MG63 (cell line): ENCODE data around the gene DYTN. TPM values are rescaled to one million over a fixed set of nuclear protein-coding genes. Genes with fewer than 3 reads are reported as not detected.
"Not testable (repeated sequence)": the region's sequence is repeated elsewhere in the genome, so short reads cannot be mapped to it uniquely, and the experiment has no call there.

ENCODE experiments used
- DNase-seq: peaks from one replicate; pipeline ENCODE4 v3.0.0-alpha.2; 2020
- H3K27me3 ChIP-seq: fragments of 250-450 bp; sonication (Bioruptor Pico); 2 replicates; pipeline ENCODE4 v1.5.1; 2020; ENCODE audit warnings: mild to moderate bottlenecking, moderate library complexity
- H3K36me3 ChIP-seq: fragments of 250-450 bp; sonication (Bioruptor Pico); 2 replicates; pipeline ENCODE4 v1.5.1; 2020; ENCODE audit warnings: mild to moderate bottlenecking, moderate library complexity
- H3K4me3 ChIP-seq: fragments of 250-450 bp; sonication (Bioruptor Pico); 2 replicates; pipeline ENCODE4 v1.5.1; 2020; ENCODE audit warnings: mild to moderate bottlenecking, moderate library complexity
- H3K9me3 ChIP-seq: fragments of 250-450 bp; sonication (Bioruptor Pico); 2 replicates; pipeline ENCODE4 v1.5.1; 2020; ENCODE audit warnings: mild to moderate bottlenecking, moderate library complexity
- total RNA-seq: library from RNA; depleted of rRNA; stranded (reverse); fragments of >200 nt; shearing (Covaris generic); gene quantifications from 2 replicates; pipeline ENCODE4 v1.2.3, GENCODE V29; 2014; ENCODE audit warnings: low replicate concordance; rRNA removed

Gene DYTN
- total RNA-seq: not detected in 2 replicates

GRCh38 chr2:206718296-206718695 is at the start of gene DYTN:
Gene DYTN, minus strand, starts transcription at chr2:206718396. Its CDS starts 117 bp downstream, at chr2:206718279.
- H3K4me3 ChIP-seq: no peak within 1 kb of the TSS
- no peaks in the 10 kb centered on the region for H3K27me3 ChIP-seq
- DNase-seq: no peak
- H3K9me3 ChIP-seq: no peaks in the 10 kb centered on the region
- no peaks in the 10 kb centered on the region for H3K36me3 ChIP-seq

GRCh38 chr2:206766057-206766930 is 48.1 kb upstream of the DYTN start:
- no peak for DNase-seq

GRCh38 chr2:206765242-206766056 is 47.3 kb upstream of the DYTN start, which contains the start of the genes FASTKD2 and MDH1B:
Gene FASTKD2, plus strand, starts transcription at chr2:206765606. Its CDS starts 1,088 bp downstream, at chr2:206766694.
Gene MDH1B, minus strand, starts transcription at chr2:206765328. Its CDS starts 57 bp downstream, at chr2:206765271.
- H3K9me3 ChIP-seq: no peaks in the 10 kb centered on the region
- peak; percentile 97 for DNase-seq

More at GRCh38 chr2:206766057-206766930, 48.1 kb upstream of the DYTN start:
- H3K4me3 ChIP-seq: peak overlapping the region; percentile 70
- peaks cover 29% of the 10 kb centered on the region for H3K36me3 ChIP-seq
- no peaks in the 10 kb centered on the region; the same call in 1 of the 2 replicates for H3K27me3 ChIP-seq
- H3K9me3 ChIP-seq: no peaks in the 10 kb centered on the region

GRCh38 chr2:206764673-206765241 is 46.6 kb upstream of the DYTN start:
- Histone ChIP-seq H3K27me3 (no peaks in the 10 kb centered on the region; the same call in none of the 2 replicates), H3K36me3 (peaks cover 19% of the 10 kb centered on the region), H3K4me3 (peak overlapping the region; percentile 70), H3K9me3 (no peaks in the 10 kb centered on the region)
- DNase-seq: peak; percentile 3

More at GRCh38 chr2:206765242-206766056, 47.3 kb upstream of the DYTN start, which contains the start of the genes FASTKD2 and MDH1B:
- Histone ChIP-seq H3K27me3 (no peaks in the 10 kb centered on the region; the same call in none of the 2 replicates), H3K36me3 (peaks cover 23% of the 10 kb centered on the region), H3K4me3 (peak within 1 kb of the TSS; percentile 70)

- H3K9me3 ChIP-seq: no peaks in the 10 kb centered on the region
- no peak overlapping the region for H3K4me3 ChIP-seq
- no peak for DNase-seq
- peaks cover 9% of the 10 kb centered on the region for H3K27me3 ChIP-seq
- H3K36me3 ChIP-seq: no peaks in the 10 kb centered on the region
Measured at GRCh38 chr2:206756816-206757215, 38.6 kb upstream of the DYTN start.

- no peak for DNase-seq
- Histone ChIP-seq H3K4me3 (no peak overlapping the region), H3K27me3 (no peaks in the 10 kb centered on the region; the same call in 1 of the 2 replicates), H3K36me3 (no peaks in the 10 kb centered on the region), H3K9me3 (no peaks in the 10 kb centered on the region)
Measured at GRCh38 chr2:206740800-206741199, 22.6 kb upstream of the DYTN start.

- no peaks in the 10 kb centered on the region for H3K36me3 ChIP-seq
- H3K27me3 ChIP-seq: no peaks in the 10 kb centered on the region; the same call in 1 of the 2 replicates
- no peak overlapping the region for H3K4me3 ChIP-seq
- no peak for DNase-seq
- no peaks in the 10 kb centered on the region for H3K9me3 ChIP-seq
Measured at GRCh38 chr2:206739271-206739670, 21.1 kb upstream of the DYTN start.

- Histone ChIP-seq H3K9me3 (no peaks in the 10 kb centered on the region), H3K27me3 (no peaks in the 10 kb centered on the region; the same call in 1 of the 2 replicates), H3K4me3 (no peak overlapping the region), H3K36me3 (no peaks in the 10 kb centered on the region)
- DNase-seq: no peak
Measured at GRCh38 chr2:206736935-206737334, 18.7 kb upstream of the DYTN start.

- Histone ChIP-seq H3K36me3 (no peaks in the 10 kb centered on the region), H3K27me3 (peaks cover 9% of the 10 kb centered on the region), H3K4me3 (no peak overlapping the region), H3K9me3 (no peaks in the 10 kb centered on the region)
- no peak for DNase-seq
Measured at GRCh38 chr2:206733341-206733740, 15.1 kb upstream of the DYTN start.

- Histone ChIP-seq H3K4me3 (no peak overlapping the region), H3K9me3 (no peaks in the 10 kb centered on the region), H3K36me3 (no peaks in the 10 kb centered on the region), H3K27me3 (peaks cover 14% of the 10 kb centered on the region)
- DNase-seq: no peak
Measured at GRCh38 chr2:206728277-206729199, 10.3 kb upstream of the DYTN start.

GRCh38 chr2:206727287-206727686 is 9.1 kb upstream of the DYTN start:
- Histone ChIP-seq H3K4me3 (no peak overlapping the region), H3K36me3 (no peaks in the 10 kb centered on the region), H3K27me3 (peaks cover 14% of the 10 kb centered on the region), H3K9me3 (no peaks in the 10 kb centered on the region)
- no peak for DNase-seq

GRCh38 chr2:206723288-206723687 is 5.1 kb upstream of the DYTN start:
- Histone ChIP-seq H3K9me3 (no peaks in the 10 kb centered on the region), H3K4me3 (no peak overlapping the region), H3K27me3 (peaks cover 5% of the 10 kb centered on the region), H3K36me3 (no peaks in the 10 kb centered on the region)
- no peak for DNase-seq

- no peak for DNase-seq
- Histone ChIP-seq H3K36me3 (no peaks in the 10 kb centered on the region), H3K4me3 (no peak overlapping the region), H3K9me3 (no peaks in the 10 kb centered on the region), H3K27me3 (peaks cover 5% of the 10 kb centered on the region)
Measured at GRCh38 chr2:206721256-206721920, 3.2 kb upstream of the DYTN start.

- Histone ChIP-seq H3K4me3 (no peak overlapping the region), H3K36me3 (no peaks in the 10 kb centered on the region), H3K9me3 (no peaks in the 10 kb centered on the region), H3K27me3 (no peaks in the 10 kb centered on the region)
- DNase-seq: no peak
Measured at GRCh38 chr2:206716623-206717022, 1.6 kb downstream of the DYTN start.

GRCh38 chr2:206715183-206715582 is 3.0 kb downstream of the DYTN start:
- not testable (repeated sequence) for H3K36me3 ChIP-seq, H3K4me3 ChIP-seq, DNase-seq, H3K9me3 ChIP-seq, H3K27me3 ChIP-seq
